Midbrain (tissue), 1 donor: ENCODE data around the gene ENDOV.

Experiments
- DNase-seq: peaks from one replicate; lab custom pipeline; 2025; lab: John Stamatoyannopoulos, UW

ENDOV gene

GRCh38 chr17:80449930-80450576 lies 35.1 kb downstream of the ENDOV start:
- DNase-seq, result no peak

- no peak for DNase-seq
These were observed 36.3 kb downstream of the ENDOV start for GRCh38 chr17:80451104-80451775.

GRCh38 chr17:80452173-80452915 lies 37.4 kb downstream of the ENDOV start:
- no peak for DNase-seq

- no peak for DNase-seq
These were observed 38.4 kb downstream of the ENDOV start for GRCh38 chr17:80453126-80453997.

GRCh38 chr17:80453998-80454556 lies 39.1 kb downstream of the ENDOV start:
- DNase-seq, result no peak

- peak; percentile 97 for DNase-seq
These were observed 39.8 kb downstream of the ENDOV start for GRCh38 chr17:80454557-80455335.

GRCh38 chr17:80455336-80455710 lies 40.4 kb downstream of the ENDOV start:
- peak; percentile 51 for DNase-seq

GRCh38 chr17:80455784-80456183 lies 40.8 kb downstream of the ENDOV start:
- no peak for DNase-seq

- no peak for DNase-seq
These were observed 41.7 kb downstream of the ENDOV start for GRCh38 chr17:80456465-80457235.

- DNase-seq, result no peak
These were observed 42.4 kb downstream of the ENDOV start for GRCh38 chr17:80457236-80457856.

- no peak for DNase-seq
These were observed 43.0 kb downstream of the ENDOV start for GRCh38 chr17:80458016-80458415.

- no peak for DNase-seq
These were observed 44.3 kb downstream of the ENDOV start for GRCh38 chr17:80459234-80459633.

GRCh38 chr17:80460429-80460834 lies 45.5 kb downstream of the ENDOV start:
- DNase-seq, result peak; percentile 13

GRCh38 chr17:80461528-80462160 lies 46.7 kb downstream of the ENDOV start:
- DNase-seq, result no peak

- no peak for DNase-seq
These were observed 48.9 kb downstream of the ENDOV start for GRCh38 chr17:80463784-80464400.

GRCh38 chr17:80464486-80464885 lies 49.5 kb downstream of the ENDOV start:
- no peak for DNase-seq

- DNase-seq, result no peak
These were observed 50.5 kb downstream of the ENDOV start for GRCh38 chr17:80465327-80465974.

GRCh38 chr17:80466188-80466705 lies 51.3 kb downstream of the ENDOV start:
- no peak for DNase-seq
